CD14-positive monocyte (primary cell): ENCODE results near the gene UQCRHL. TPM values are rescaled to one million over a fixed set of nuclear protein-coding genes. Genes with fewer than 3 reads are reported as not detected.

Experiments used
- DNase-seq, 3 donors: peaks; one replicate each; pipeline ENCODE4 v3.0.0-alpha.2; 2011 to 2022
- H2AFZ ChIP-seq: 2 replicates; pipeline ENCODE4 v1.6.0; 2012; ENCODE audit warnings: mild to moderate bottlenecking, low read depth, low read length, inconsistent platforms; ENCODE audit not compliant: insufficient read depth, poor library complexity, severe bottlenecking
- H3K27ac ChIP-seq, 2 donors: 1 replicate in 1 of 2; 2 replicates in 1 of 2; pipeline ENCODE4 v1.5.1; 2012 to 2013; ENCODE audit warnings: low read length in 2 of 2, control low read depth in 1 of 2, inconsistent platforms in 1 of 2, low read depth in 1 of 2, mild to moderate bottlenecking in 1 of 2
- H3K27me3 ChIP-seq, 2 donors: one replicate each; pipeline versions ENCODE4 v1.6.0 to v1.6.1; 2011 to 2013; ENCODE audit warnings: low read length in 2 of 2; ENCODE audit not compliant: control insufficient read depth in 2 of 2, insufficient read depth in 2 of 2
- H3K36me3 ChIP-seq, 2 donors: replicated peaks in 1 of 2; 1 replicate in 1 of 2; 2 replicates in 1 of 2; pipeline versions ENCODE4 v1.5.1 to v1.6.1; 2012 to 2013; ENCODE audit warnings: low read length in 2 of 2, control low read depth in 1 of 2, inconsistent platforms in 1 of 2, mild to moderate bottlenecking in 1 of 2; ENCODE audit not compliant: insufficient read depth in 2 of 2, control insufficient read depth in 1 of 2
- H3K4me1 ChIP-seq, 2 donors: 1 replicate in 1 of 2; 2 replicates in 1 of 2; pipeline versions ENCODE4 v1.5.1 to v1.6.1; 2012 to 2013; ENCODE audit warnings: low read length in 2 of 2, control low read depth in 1 of 2, inconsistent platforms in 1 of 2, mild to moderate bottlenecking in 1 of 2, moderate library complexity in 1 of 2; ENCODE audit not compliant: insufficient read depth in 2 of 2, control insufficient read depth in 1 of 2
- H3K4me2 ChIP-seq: replicated peaks from 2 replicates; pipeline ENCODE3; 2012; ENCODE audit warnings: low read length, moderate library complexity, mild to moderate bottlenecking; ENCODE audit not compliant: poor library complexity, severe bottlenecking; ENCODE audit errors: extremely low read depth
- H3K4me3 ChIP-seq, 3 experiments: fragments of 200-600 bp in 1 of 3; sonication (generic) in 1 of 3; replicated peaks in 1 of 3; 1 replicate in 2 of 3; 2 replicates in 1 of 3; pipeline ENCODE4 v1.5.1; 2011 to 2013; ENCODE audit warnings: low read length in 3 of 3, mild to moderate bottlenecking in 3 of 3, control low read depth in 2 of 3, low read depth in 2 of 3, inconsistent platforms in 1 of 3, moderate library complexity in 1 of 3
- H3K79me2 ChIP-seq: 2 replicates; pipeline ENCODE4 v1.6.0; 2012; ENCODE audit warnings: mild to moderate bottlenecking, control low read depth, inconsistent platforms, low read length, moderate library complexity; ENCODE audit not compliant: insufficient read depth
- H3K9ac ChIP-seq: 2 replicates; pipeline ENCODE4 v1.6.0; 2017; ENCODE audit warnings: low read length, mild to moderate bottlenecking; ENCODE audit not compliant: insufficient read depth, poor library complexity, severe bottlenecking
- H3K9me3 ChIP-seq, 2 donors: replicated peaks in 1 of 2; 1 replicate in 1 of 2; 2 replicates in 1 of 2; pipeline versions ENCODE4 v1.5.1 to v1.6.1; 2012 to 2013; ENCODE audit warnings: low read length in 2 of 2, control low read depth in 1 of 2; ENCODE audit not compliant: control insufficient read depth in 1 of 2, insufficient read depth in 1 of 2
- H4K20me1 ChIP-seq: 2 replicates; pipeline ENCODE4 v1.6.0; 2012; ENCODE audit warnings: mild to moderate bottlenecking, low read length, control low read depth, moderate library complexity; ENCODE audit not compliant: insufficient read depth
- H3K27ac Mint-ChIP-seq, 7 donors: one replicate each; pipeline ENCODE4 v1.8.0; 2020; ENCODE audit warnings: mild to moderate bottlenecking in 7 of 7, mixed read lengths in 7 of 7, moderate library complexity in 6 of 7, inconsistent platforms in 2 of 7
- H3K27me3 Mint-ChIP-seq, 3 donors: one replicate each; pipeline ENCODE4 v1.8.0; 2021 to 2022; ENCODE audit warnings: low read depth in 3 of 3, mild to moderate bottlenecking in 3 of 3, mixed read lengths in 3 of 3, moderate library complexity in 3 of 3, inconsistent platforms in 1 of 3
- H3K36me3 Mint-ChIP-seq, 2 donors: one replicate each; pipeline ENCODE4 v1.8.0; 2020; ENCODE audit warnings: mixed read lengths in 2 of 2, inconsistent platforms in 1 of 2, mild to moderate bottlenecking in 1 of 2
- H3K4me1 Mint-ChIP-seq: one replicate; pipeline ENCODE4 v1.8.0; 2020; ENCODE audit warnings: mild to moderate bottlenecking, mixed read lengths
- H3K4me3 Mint-ChIP-seq, 2 donors: one replicate each; pipeline ENCODE4 v1.8.0; 2020; ENCODE audit warnings: mild to moderate bottlenecking in 2 of 2, mixed read lengths in 2 of 2, moderate library complexity in 1 of 2
- H3K9me3 Mint-ChIP-seq, 7 donors: one replicate each; pipeline ENCODE4 v1.8.0; 2020 to 2022; ENCODE audit warnings: mixed read lengths in 7 of 7, mild to moderate bottlenecking in 6 of 7, moderate library complexity in 6 of 7, inconsistent platforms in 2 of 7
- WGBS: methylation state at CpG from one replicate; pipeline ENCODE4 v1.1.5; 2013; ENCODE audit warnings: missing lambda C conversion rate; ENCODE audit not compliant: insufficient coverage; 5-methylcytosine and 5-hydroxymethylcytosine counted together
- intact Hi-C, 2 donors: fragments of 100-400 bp; cut with micrococcal nuclease; formaldehyde crosslinking; loops; one replicate each; pipeline versions ENCODE4 v1.15.0 to v1.15.1; 2023
- polyA plus RNA-seq, 3 donors: library from polyadenylated mRNA; depleted of rRNA in 1 of 3; unstranded in 2 of 3; stranded (reverse) in 1 of 3; fragments of 300-500 nt in 2 of 3; fragments of >200 nt in 1 of 3; fragmentation: Illumina TruSeq in 2 of 3; gene quantifications; 1 replicate in 2 of 3; 2 replicates in 1 of 3; pipeline ENCODE4 v1.2.3, GENCODE V29; 2012 to 2021
- TF ChIP-seq, protein P1 (sequence below): fragments of 200-600 bp; IDR thresholded peaks from one replicate; pipeline ENCODE4 v1.8.0; 2022; ENCODE audit warnings: antibody characterized with exemption, mild to moderate bottlenecking

UQCRHL gene
- polyA plus RNA-seq, 3 donors, result 1.0 to 1.3 (median 1.0) TPM

DNA sequence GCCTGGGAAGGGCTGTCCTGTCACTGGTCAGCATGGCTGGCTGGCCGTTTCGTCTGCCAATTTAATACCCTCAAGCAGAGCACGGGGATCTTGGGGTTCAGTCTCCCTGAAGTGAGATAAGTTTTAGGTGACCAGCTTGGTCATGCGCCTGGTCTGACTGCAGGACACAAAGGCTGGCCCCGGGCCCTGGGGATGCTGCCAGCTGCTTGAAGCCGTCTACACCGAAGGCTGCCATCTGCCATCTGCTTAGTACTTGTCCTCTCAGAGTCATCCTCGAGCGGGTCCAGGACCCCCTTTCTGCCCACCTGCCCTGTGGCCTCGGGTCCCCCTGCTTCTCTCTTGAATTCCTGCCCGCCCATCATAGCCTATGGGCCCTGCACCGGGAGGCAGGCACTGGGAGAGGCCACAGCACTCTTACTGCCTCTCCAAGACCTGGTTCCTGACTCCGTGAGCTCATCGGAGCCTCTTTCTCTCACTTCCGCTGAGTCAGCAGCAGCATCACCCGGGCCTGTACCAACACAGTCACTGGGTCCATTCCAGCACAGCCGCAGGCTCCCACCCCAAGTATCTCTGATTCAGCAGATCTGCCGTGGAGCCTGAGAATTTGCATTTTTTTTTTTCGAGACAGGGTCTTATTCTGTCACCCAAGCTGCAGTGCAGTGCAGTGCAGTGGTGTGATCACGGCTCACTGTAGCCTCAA is 41.8 kb downstream of the UQCRHL start:
- TF ChIP-seq, protein P1, sequence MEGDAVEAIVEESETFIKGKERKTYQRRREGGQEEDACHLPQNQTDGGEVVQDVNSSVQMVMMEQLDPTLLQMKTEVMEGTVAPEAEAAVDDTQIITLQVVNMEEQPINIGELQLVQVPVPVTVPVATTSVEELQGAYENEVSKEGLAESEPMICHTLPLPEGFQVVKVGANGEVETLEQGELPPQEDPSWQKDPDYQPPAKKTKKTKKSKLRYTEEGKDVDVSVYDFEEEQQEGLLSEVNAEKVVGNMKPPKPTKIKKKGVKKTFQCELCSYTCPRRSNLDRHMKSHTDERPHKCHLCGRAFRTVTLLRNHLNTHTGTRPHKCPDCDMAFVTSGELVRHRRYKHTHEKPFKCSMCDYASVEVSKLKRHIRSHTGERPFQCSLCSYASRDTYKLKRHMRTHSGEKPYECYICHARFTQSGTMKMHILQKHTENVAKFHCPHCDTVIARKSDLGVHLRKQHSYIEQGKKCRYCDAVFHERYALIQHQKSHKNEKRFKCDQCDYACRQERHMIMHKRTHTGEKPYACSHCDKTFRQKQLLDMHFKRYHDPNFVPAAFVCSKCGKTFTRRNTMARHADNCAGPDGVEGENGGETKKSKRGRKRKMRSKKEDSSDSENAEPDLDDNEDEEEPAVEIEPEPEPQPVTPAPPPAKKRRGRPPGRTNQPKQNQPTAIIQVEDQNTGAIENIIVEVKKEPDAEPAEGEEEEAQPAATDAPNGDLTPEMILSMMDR, result no peak
- H3K4me1 ChIP-seq, result no peaks in the 10 kb centered on the region
- H3K4me3 Mint-ChIP-seq, result peak overlapping the region in 1 of 2 donors; percentile 6
- no peak overlapping the region for H2AFZ ChIP-seq
- H3K79me2 ChIP-seq, result no peaks in the 10 kb centered on the region
- peak overlapping the region in 1 of 7 donors; percentile 1 for H3K27ac Mint-ChIP-seq
- no peaks in the 10 kb centered on the region for H3K36me3 Mint-ChIP-seq
- no peak overlapping the region for H3K27ac ChIP-seq
- H3K4me1 Mint-ChIP-seq, result no peaks in the 10 kb centered on the region
- no peak for DNase-seq
- H3K27me3 ChIP-seq, result peaks cover 7 to 16% of the 10 kb centered on the region in 2 donors
- H3K27me3 Mint-ChIP-seq, result peaks cover 22 to 48% (median 25%) of the 10 kb centered on the region in 3 donors
- H4K20me1 ChIP-seq, result no peaks in the 10 kb centered on the region
- peaks cover 0 to 2% (median 0%) of the 10 kb centered on the region in 7 donors for H3K9me3 Mint-ChIP-seq
- H3K9ac ChIP-seq, result no peak overlapping the region
- WGBS, result 89% methylated on average over 15 of the region's 20 CpGs
- H3K4me3 ChIP-seq, result no peak overlapping the region
- intact Hi-C loops, result no loop called here
- H3K9me3 ChIP-seq, result peaks cover 0 to 5% of the 10 kb centered on the region in 2 donors
- no peaks in the 10 kb centered on the region for H3K36me3 ChIP-seq
- H3K4me2 ChIP-seq, result no peak overlapping the region

DNA sequence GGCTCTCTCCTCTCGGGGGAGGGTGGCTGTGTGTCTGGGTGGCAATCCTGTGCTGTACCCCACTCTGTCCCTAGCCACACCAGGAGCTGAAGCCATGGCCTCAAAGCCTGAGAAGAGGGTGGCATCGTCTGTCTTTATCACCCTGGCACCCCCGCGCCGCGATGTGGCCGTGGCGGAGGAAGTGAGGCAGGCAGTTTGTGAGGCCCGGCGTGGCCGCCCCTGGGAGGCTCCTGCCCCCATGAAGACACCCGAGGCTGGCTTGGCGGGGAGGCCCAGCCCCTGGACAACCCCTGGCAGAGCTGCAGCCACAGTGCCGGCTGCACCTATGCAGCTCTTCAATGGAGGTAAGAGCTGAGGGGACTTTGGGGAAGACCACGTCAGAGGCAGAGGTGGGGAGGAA is 42.6 kb downstream of the UQCRHL start:
- intact Hi-C loops, result no loop called here
- TF ChIP-seq, protein P1, result no peak
- Histone ChIP-seq H4K20me1 (no peaks in the 10 kb centered on the region), H3K27me3 (peaks cover 7 to 24% of the 10 kb centered on the region in 2 donors), H2AFZ (no peak overlapping the region), H3K27ac (no peak overlapping the region), H3K79me2 (no peaks in the 10 kb centered on the region), H3K9me3 (peaks cover 0 to 5% of the 10 kb centered on the region in 2 donors), H3K4me2 (no peak overlapping the region), H3K4me1 (no peaks in the 10 kb centered on the region), H3K4me3 (no peak overlapping the region), H3K9ac (no peak overlapping the region), H3K36me3 (no peaks in the 10 kb centered on the region)
- 77% methylated on average over 10 of the region's 15 CpGs for WGBS
- H3K9me3 Mint-ChIP-seq, result peaks cover 0 to 2% (median 0%) of the 10 kb centered on the region in 7 donors
- peaks cover 30 to 56% (median 33%) of the 10 kb centered on the region in 3 donors for H3K27me3 Mint-ChIP-seq
- DNase-seq, result no peak
- no peak overlapping the region for H3K4me3 Mint-ChIP-seq
- no peak overlapping the region for H3K27ac Mint-ChIP-seq
- H3K4me1 Mint-ChIP-seq, result no peaks in the 10 kb centered on the region
- no peaks in the 10 kb centered on the region for H3K36me3 Mint-ChIP-seq
